NK-92 (cell line): ENCODE results near the gene C10orf53.

Source experiments
- DNase-seq: peaks from one replicate; lab custom pipeline; 2025; ENCODE audit not compliant: unreplicated experiment; lab: John Stamatoyannopoulos, UW

Gene C10orf53

GRCh38 chr10:49736564-49737113, 57.2 kb downstream of the C10orf53 start:
- no peak for DNase-seq

GRCh38 chr10:49737474-49738201, 58.2 kb downstream of the C10orf53 start:
- DNase-seq = no peak

- DNase-seq = no peak
Observed at GRCh38 chr10:49738616-49739360, 59.3 kb downstream of the C10orf53 start.

GRCh38 chr10:49739426-49739825, 60.0 kb downstream of the C10orf53 start:
- no peak for DNase-seq

GRCh38 chr10:49740346-49741107, 61.1 kb downstream of the C10orf53 start:
- DNase-seq = no peak

GRCh38 chr10:49741108-49741995, 61.9 kb downstream of the C10orf53 start:
- no peak for DNase-seq

GRCh38 chr10:49742683-49743463, 63.4 kb downstream of the C10orf53 start:
- DNase-seq = no peak

- no peak for DNase-seq
Observed at GRCh38 chr10:49743464-49744075, 64.1 kb downstream of the C10orf53 start.

GRCh38 chr10:49744091-49744685, 64.7 kb downstream of the C10orf53 start:
- DNase-seq = no peak

GRCh38 chr10:49744924-49745605, 65.6 kb downstream of the C10orf53 start:
- DNase-seq = no peak

GRCh38 chr10:49745756-49746155, 66.3 kb downstream of the C10orf53 start:
- DNase-seq = no peak

- no peak for DNase-seq
Observed at GRCh38 chr10:49746626-49747302, 67.3 kb downstream of the C10orf53 start.
